ENCODE measurements around the gene TRAK1.
A peak's percentile ranks its signal among the peaks of the same experiment; 100 is the strongest.

Gene TRAK1

DNA sequence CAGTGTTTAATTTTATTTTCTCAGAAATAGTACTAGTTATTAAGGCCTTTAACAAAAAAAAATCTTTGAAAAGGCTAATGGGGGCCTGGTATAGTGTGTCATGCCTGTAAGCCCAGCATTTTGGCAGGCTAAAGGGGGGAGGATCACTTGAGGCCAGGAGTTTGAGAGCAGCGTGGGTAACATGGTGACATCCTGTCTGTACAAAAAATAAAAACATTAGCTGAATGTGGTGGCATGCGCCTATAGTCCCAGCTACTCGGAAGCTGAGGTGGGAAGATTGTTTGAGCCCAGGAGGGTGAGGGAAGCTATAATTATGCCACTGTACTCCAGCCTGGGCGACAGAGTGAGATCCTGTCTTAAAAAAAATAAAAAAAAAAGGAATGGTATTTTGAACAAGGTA, 61.9 kb downstream of the TRAK1 start:
- Histone ChIP-seq H3K4me1 (ENCODE audit: control insufficient read depth, insufficient read depth, low read length) (no peaks in the 10 kb centered on the region), H3K27me3 (ENCODE audit: control insufficient read depth, insufficient read depth, low read length) (no peaks in the 10 kb centered on the region), H3K27ac (ENCODE audit: low read length) (no peak overlapping the region), H3K9me3 (ENCODE audit: control insufficient read depth, insufficient read depth, low read length) (no peaks in the 10 kb centered on the region), H3K4me3 (ENCODE audit: low read length) (no peak overlapping the region), H3K36me3 (ENCODE audit: control insufficient read depth, insufficient read depth, low read length) (no peaks in the 10 kb centered on the region)
- no CpG with 5 or more reads among the region's 4 CpGs for WGBS (ENCODE audit: insufficient coverage, insufficient read length)
- DNase-seq (ENCODE audit: low read depth, low spot score) = no peak

DNA sequence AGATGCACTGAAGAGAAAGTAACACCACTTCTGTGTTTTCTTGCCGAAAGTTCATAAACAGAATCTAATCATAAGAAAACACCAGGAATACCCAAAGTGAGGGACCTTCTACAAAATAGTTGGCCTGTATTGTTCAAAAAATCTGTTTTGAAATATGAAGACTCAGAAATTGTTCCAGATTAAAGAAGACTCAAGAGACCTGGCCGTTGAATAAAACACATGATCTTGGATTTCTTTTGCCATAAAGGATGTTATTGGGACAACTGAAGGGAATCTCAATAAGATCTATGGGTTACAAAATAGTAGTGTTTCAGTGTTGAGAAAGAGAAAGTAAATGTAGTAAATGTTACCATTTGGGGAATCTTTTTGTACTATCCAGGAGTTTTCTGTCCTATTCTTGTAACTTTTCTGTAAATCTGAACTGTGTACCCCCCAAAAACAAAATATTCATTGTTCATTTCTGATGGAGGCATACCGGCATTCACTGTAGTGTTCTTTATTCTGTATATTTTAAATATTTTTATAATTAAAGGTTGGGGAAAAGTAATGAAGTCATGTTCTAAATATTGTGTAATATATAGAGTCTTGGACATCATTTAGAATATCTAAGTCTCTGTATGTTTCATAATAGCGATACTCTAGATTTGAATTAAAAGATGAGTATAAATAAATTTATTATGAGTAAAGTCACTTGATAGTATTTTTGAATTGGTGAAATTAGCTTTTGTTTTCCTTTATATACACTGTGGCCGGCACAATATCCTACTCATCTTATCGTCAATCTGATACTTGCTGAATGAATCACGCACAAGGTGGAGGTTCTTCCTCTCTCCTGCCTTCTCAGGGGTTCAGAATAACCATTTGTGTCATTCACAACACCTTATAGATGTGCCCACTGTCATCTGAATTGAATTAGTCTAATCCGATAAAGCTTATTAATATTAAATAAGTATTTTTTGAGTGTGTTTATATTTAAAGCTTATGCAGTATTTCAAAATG, 66.7 kb downstream of the TRAK1 start:
- H3K4me3 ChIP-seq (ENCODE audit: low read length) = no peak overlapping the region
- 100% methylated on average over 1 of the region's 8 CpGs for WGBS (ENCODE audit: insufficient coverage, insufficient read length)
- H3K27me3 ChIP-seq (ENCODE audit: control insufficient read depth, insufficient read depth, low read length) = no peaks in the 10 kb centered on the region
- DNase-seq (ENCODE audit: low read depth, low spot score) = no peak
- peaks cover 1% of the 10 kb centered on the region for H3K4me1 ChIP-seq (ENCODE audit: control insufficient read depth, insufficient read depth, low read length)
- no peak overlapping the region for H3K27ac ChIP-seq (ENCODE audit: low read length)
- H3K36me3 ChIP-seq (ENCODE audit: control insufficient read depth, insufficient read depth, low read length) = no peaks in the 10 kb centered on the region
- no peaks in the 10 kb centered on the region for H3K9me3 ChIP-seq (ENCODE audit: control insufficient read depth, insufficient read depth, low read length)

DNA sequence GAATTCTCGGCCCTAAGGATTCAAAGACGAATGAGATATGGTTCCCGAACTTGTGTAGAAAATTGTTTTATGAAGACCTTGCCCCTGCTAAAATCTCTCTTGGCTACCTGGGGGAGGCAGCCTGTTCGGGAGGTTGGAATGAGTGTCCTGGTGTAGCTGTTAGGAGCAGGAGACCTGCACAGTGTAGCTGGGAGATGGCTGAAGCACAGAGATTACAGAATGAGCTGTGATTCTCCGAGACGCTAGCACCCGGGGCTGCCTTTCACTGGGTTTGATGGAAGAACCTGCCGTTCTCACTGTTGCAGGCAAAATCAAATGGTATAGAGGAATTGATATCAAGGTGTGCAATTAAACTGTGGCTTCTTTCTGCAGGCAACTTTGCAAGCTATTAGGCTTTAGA, 68.0 kb downstream of the TRAK1 start:
- peaks cover 1% of the 10 kb centered on the region for H3K4me1 ChIP-seq (ENCODE audit: control insufficient read depth, insufficient read depth, low read length)
- no peak for DNase-seq (ENCODE audit: low read depth, low spot score)
- no peaks in the 10 kb centered on the region for H3K27me3 ChIP-seq (ENCODE audit: control insufficient read depth, insufficient read depth, low read length)
- WGBS (ENCODE audit: insufficient coverage, insufficient read length) = no CpG with 5 or more reads among the region's 8 CpGs
- no peak overlapping the region for H3K4me3 ChIP-seq (ENCODE audit: low read length)
- no peak overlapping the region for H3K27ac ChIP-seq (ENCODE audit: low read length)
- H3K36me3 ChIP-seq (ENCODE audit: control insufficient read depth, insufficient read depth, low read length) = no peaks in the 10 kb centered on the region
- no peaks in the 10 kb centered on the region for H3K9me3 ChIP-seq (ENCODE audit: control insufficient read depth, insufficient read depth, low read length)

DNA sequence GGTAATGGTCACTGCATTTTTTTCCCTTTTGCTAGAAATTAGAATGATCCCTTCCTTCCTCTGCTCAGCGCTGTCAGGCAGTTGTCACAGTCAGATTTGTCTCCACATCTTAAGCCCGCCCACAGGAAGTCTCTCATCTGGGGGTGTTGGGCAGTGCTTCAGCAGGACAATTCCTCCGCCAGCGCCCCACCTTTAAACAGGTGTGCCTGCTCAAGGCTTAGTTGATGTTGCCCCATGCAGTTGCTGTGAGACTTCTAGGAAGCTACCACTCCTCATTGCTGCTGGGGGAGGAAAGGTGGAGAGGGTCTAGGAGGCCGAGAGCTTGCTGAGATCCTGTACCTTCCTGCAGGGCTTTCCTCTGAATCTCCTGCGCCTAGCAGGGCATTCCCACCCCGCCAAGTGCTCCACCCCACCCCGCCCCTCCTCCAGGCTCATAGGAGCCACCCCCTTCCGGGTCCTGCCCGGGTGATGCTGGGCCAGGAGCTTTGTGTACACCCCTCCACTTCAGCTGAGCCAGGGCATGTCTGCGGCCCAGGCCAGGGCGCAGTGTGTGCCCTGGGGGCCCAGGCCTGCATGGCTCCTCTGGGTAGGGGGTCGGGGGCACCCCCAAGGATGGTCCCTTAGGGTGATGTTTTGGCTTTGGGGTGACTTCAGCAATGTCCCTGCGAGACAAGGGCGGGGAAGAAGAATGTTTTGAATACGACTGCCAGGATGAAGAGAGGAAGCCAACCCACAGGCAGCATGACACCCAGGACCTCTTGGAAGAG, 68.7 kb downstream of the TRAK1 start:
- H3K27me3 ChIP-seq (ENCODE audit: control insufficient read depth, insufficient read depth, low read length) = no peaks in the 10 kb centered on the region
- peak; percentile 84 for DNase-seq (ENCODE audit: low read depth, low spot score)
- H3K4me3 ChIP-seq (ENCODE audit: low read length) = peak overlapping the region; percentile 34; the same call in 1 of the 2 replicates
- H3K9me3 ChIP-seq (ENCODE audit: control insufficient read depth, insufficient read depth, low read length) = no peaks in the 10 kb centered on the region
- WGBS (ENCODE audit: insufficient coverage, insufficient read length) = no CpG with 5 or more reads among the region's 16 CpGs
- H3K36me3 ChIP-seq (ENCODE audit: control insufficient read depth, insufficient read depth, low read length) = no peaks in the 10 kb centered on the region
- peaks cover 1% of the 10 kb centered on the region for H3K4me1 ChIP-seq (ENCODE audit: control insufficient read depth, insufficient read depth, low read length)
- no peak overlapping the region for H3K27ac ChIP-seq (ENCODE audit: low read length)

DNA sequence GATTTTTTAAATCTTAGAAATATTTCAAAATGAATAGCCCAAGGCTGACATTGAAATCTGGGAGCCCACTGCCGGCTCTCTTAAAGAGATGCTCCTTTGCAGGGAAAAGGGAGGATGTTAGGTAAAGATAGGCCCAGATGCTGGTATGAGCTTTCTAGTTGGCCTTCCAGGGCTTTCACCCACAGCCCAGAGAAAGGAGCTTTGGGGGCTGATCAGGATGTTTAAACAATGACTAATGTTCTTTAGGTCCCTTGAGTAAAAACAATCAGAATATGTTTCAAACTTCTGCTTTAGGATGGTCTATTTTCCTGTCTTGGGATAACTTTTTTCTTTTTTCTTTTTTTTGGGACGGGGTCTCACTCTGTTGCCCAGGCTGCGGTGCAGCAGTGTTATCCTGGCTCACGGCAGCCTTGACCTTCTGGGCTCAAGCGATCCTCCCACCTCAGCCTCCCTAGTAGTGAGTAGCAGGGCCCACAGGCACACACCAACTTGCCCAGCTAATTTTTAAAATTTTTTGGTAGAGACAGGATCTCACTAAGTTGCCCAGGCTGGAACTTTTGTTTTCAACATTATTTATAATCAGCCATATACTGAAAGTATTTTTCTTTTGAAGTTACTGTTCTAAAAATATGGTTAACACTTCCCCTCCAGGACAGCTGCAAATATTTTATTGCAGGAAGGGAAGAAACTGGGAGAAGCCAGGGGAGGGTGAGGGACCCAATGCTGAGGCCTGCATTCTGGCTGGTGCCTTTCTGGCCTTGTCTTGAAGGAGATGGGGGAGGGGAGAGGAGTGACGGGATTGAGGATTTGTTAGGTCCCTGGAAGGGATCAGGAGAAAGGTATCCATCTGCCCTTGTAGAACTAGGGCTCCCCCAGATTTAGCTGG, 70.1 kb downstream of the TRAK1 start:
- WGBS (ENCODE audit: insufficient coverage, insufficient read length) = no CpG with 5 or more reads among the region's 6 CpGs
- no peak overlapping the region for H3K27ac ChIP-seq (ENCODE audit: low read length)

DNA sequence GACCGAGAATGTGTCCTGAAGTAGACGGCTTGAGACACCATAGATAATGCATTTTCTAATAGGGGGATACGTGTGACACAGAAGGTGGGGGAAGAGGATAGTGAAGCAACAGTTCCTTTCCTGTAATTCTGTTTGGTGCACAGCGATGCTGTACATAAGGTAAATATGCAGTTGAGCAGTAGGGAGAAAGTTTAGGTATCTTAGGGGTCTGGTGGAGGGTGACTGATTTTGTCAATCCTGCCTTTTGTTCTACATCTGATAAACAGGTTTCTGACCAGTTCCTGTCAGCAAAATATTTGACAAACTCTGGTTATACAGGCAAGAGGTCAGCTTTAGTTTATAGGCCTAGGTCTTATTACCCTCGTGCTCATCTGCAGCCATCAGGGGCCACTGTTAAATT, 71.3 kb downstream of the TRAK1 start:
- no peak for DNase-seq (ENCODE audit: low read depth, low spot score)
- no CpG with 5 or more reads among the region's 5 CpGs for WGBS (ENCODE audit: insufficient coverage, insufficient read length)
- Histone ChIP-seq H3K9me3 (ENCODE audit: control insufficient read depth, insufficient read depth, low read length) (no peaks in the 10 kb centered on the region), H3K4me1 (ENCODE audit: control insufficient read depth, insufficient read depth, low read length) (peaks cover 1% of the 10 kb centered on the region), H3K27ac (ENCODE audit: low read length) (no peak overlapping the region), H3K4me3 (ENCODE audit: low read length) (no peak overlapping the region), H3K36me3 (ENCODE audit: control insufficient read depth, insufficient read depth, low read length) (no peaks in the 10 kb centered on the region), H3K27me3 (ENCODE audit: control insufficient read depth, insufficient read depth, low read length) (no peaks in the 10 kb centered on the region)

More for the DNA sequence above, 70.1 kb downstream of the TRAK1 start:
- peaks cover 1% of the 10 kb centered on the region for H3K4me1 ChIP-seq (ENCODE audit: control insufficient read depth, insufficient read depth, low read length)
- no peaks in the 10 kb centered on the region for H3K9me3 ChIP-seq (ENCODE audit: control insufficient read depth, insufficient read depth, low read length)
- H3K4me3 ChIP-seq (ENCODE audit: low read length) = no peak overlapping the region
- H3K27me3 ChIP-seq (ENCODE audit: control insufficient read depth, insufficient read depth, low read length) = no peaks in the 10 kb centered on the region
- H3K36me3 ChIP-seq (ENCODE audit: control insufficient read depth, insufficient read depth, low read length) = no peaks in the 10 kb centered on the region
- no peak for DNase-seq (ENCODE audit: low read depth, low spot score)

- Histone ChIP-seq H3K4me1 (ENCODE audit: control insufficient read depth, insufficient read depth, low read length) (peaks cover 1% of the 10 kb centered on the region), H3K27me3 (ENCODE audit: control insufficient read depth, insufficient read depth, low read length) (no peaks in the 10 kb centered on the region), H3K4me3 (ENCODE audit: low read length) (no peak overlapping the region), H3K36me3 (ENCODE audit: control insufficient read depth, insufficient read depth, low read length) (no peaks in the 10 kb centered on the region), H3K27ac (ENCODE audit: low read length) (no peak overlapping the region), H3K9me3 (ENCODE audit: control insufficient read depth, insufficient read depth, low read length) (no peaks in the 10 kb centered on the region)
- no peak for DNase-seq (ENCODE audit: low read depth, low spot score)
- no CpG with 5 or more reads among the region's 5 CpGs for WGBS (ENCODE audit: insufficient coverage, insufficient read length)
These were observed 72.6 kb downstream of the TRAK1 start for GRCh38 chr3:42163622-42164244.

GRCh38 chr3:42164656-42165055, 73.5 kb downstream of the TRAK1 start:
- WGBS (ENCODE audit: insufficient coverage, insufficient read length) = no CpG with 5 or more reads among the region's 2 CpGs
- H3K27ac ChIP-seq (ENCODE audit: low read length) = no peak overlapping the region
- no peak for DNase-seq (ENCODE audit: low read depth, low spot score)
- no peaks in the 10 kb centered on the region for H3K4me1 ChIP-seq (ENCODE audit: control insufficient read depth, insufficient read depth, low read length)
- no peak overlapping the region for H3K4me3 ChIP-seq (ENCODE audit: low read length)
- no peaks in the 10 kb centered on the region for H3K9me3 ChIP-seq (ENCODE audit: control insufficient read depth, insufficient read depth, low read length)
- H3K27me3 ChIP-seq (ENCODE audit: control insufficient read depth, insufficient read depth, low read length) = no peaks in the 10 kb centered on the region
- no peaks in the 10 kb centered on the region for H3K36me3 ChIP-seq (ENCODE audit: control insufficient read depth, insufficient read depth, low read length)

GRCh38 chr3:42165211-42165610, 74.1 kb downstream of the TRAK1 start:
- Histone ChIP-seq H3K27ac (ENCODE audit: low read length) (no peak overlapping the region), H3K27me3 (ENCODE audit: control insufficient read depth, insufficient read depth, low read length) (no peaks in the 10 kb centered on the region), H3K4me3 (ENCODE audit: low read length) (no peak overlapping the region), H3K36me3 (ENCODE audit: control insufficient read depth, insufficient read depth, low read length) (no peaks in the 10 kb centered on the region), H3K4me1 (ENCODE audit: control insufficient read depth, insufficient read depth, low read length) (no peaks in the 10 kb centered on the region), H3K9me3 (ENCODE audit: control insufficient read depth, insufficient read depth, low read length) (no peaks in the 10 kb centered on the region)
- no peak for DNase-seq (ENCODE audit: low read depth, low spot score)
- WGBS (ENCODE audit: insufficient coverage, insufficient read length) = no CpG with 5 or more reads among the region's 4 CpGs
